NB4 (cell line): ENCODE measurements around the gene IL17RC.
"Not testable (repeated sequence)": the region's sequence is repeated elsewhere in the genome, so short reads cannot be mapped to it uniquely, and the experiment has no call there.

ENCODE experiments used
- DNase-seq: peaks from one replicate; pipeline ENCODE4 v3.0.0; 2010; ENCODE audit warnings: low read depth
- H3K4me3 ChIP-seq: one replicate; pipeline ENCODE4 v1.5.1; 2011; ENCODE audit warnings: mild to moderate bottlenecking, low read depth, low read length, moderate library complexity
- CTCF ChIP-seq: IDR thresholded peaks from one replicate; pipeline ENCODE4 v1.5.1; 2012; ENCODE audit warnings: low read depth, low read length
- MAX ChIP-seq: IDR thresholded peaks from 2 replicates; pipeline ENCODE4 v1.6.1; 2011; ENCODE audit warnings: low read depth, low read length
- MYC ChIP-seq: IDR thresholded peaks from 2 replicates; pipeline ENCODE4 v1.6.1; 2011; ENCODE audit warnings: low read depth, low read length
- POLR2A ChIP-seq: IDR thresholded peaks from 2 replicates; pipeline ENCODE4 v1.6.1; 2011; ENCODE audit warnings: mild to moderate bottlenecking; ENCODE audit not compliant: insufficient read length; ENCODE audit errors: extremely low read depth

Gene IL17RC

GRCh38 chr3:9937486-9938238 is 20.8 kb downstream of the IL17RC start:
- TF ChIP-seq MAX (no peak), POLR2A (no peak), MYC (no peak), CTCF (no peak)
- no peak overlapping the region for H3K4me3 ChIP-seq
- DNase-seq: no peak

GRCh38 chr3:9938966-9939365 is 22.1 kb downstream of the IL17RC start:
- TF ChIP-seq MAX: no peak
- no peak for TF ChIP-seq MYC
- TF ChIP-seq POLR2A: no peak
- TF ChIP-seq CTCF: no peak
- H3K4me3 ChIP-seq: no peak overlapping the region
- DNase-seq: no peak

GRCh38 chr3:9939906-9940305 is 23.0 kb downstream of the IL17RC start:
- not testable (repeated sequence) for DNase-seq

GRCh38 chr3:9940746-9941145 is 23.8 kb downstream of the IL17RC start:
- TF ChIP-seq MYC: no peak
- no peak for TF ChIP-seq MAX
- TF ChIP-seq CTCF: no peak
- no peak for TF ChIP-seq POLR2A
- no peak for DNase-seq
- H3K4me3 ChIP-seq: no peak overlapping the region

More at GRCh38 chr3:9939906-9940305, 23.0 kb downstream of the IL17RC start:
- not testable (repeated sequence) for H3K4me3 ChIP-seq

DNA sequence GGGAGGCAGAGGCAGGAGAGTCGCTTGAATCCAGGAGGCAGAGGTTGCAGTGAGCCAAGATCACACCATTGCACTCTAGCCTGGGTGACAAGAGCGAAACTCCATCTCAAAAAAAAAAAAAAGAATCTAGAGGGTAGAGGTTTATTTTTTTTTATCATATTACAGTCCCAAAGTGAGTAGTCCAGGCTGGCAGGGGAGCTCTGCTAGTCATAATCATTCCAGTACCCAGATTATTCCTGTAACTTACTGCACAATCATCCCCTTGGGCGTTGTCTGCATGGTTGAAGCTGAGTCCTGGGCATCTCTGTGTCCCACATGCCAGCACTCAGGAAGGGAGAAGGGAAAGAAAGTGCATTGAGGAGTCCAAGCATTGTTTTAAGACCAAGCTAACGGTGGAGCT is 25.3 kb downstream of the IL17RC start:
- TF ChIP-seq POLR2A: no peak
- H3K4me3 ChIP-seq: no peak overlapping the region
- DNase-seq: no peak

DNA sequence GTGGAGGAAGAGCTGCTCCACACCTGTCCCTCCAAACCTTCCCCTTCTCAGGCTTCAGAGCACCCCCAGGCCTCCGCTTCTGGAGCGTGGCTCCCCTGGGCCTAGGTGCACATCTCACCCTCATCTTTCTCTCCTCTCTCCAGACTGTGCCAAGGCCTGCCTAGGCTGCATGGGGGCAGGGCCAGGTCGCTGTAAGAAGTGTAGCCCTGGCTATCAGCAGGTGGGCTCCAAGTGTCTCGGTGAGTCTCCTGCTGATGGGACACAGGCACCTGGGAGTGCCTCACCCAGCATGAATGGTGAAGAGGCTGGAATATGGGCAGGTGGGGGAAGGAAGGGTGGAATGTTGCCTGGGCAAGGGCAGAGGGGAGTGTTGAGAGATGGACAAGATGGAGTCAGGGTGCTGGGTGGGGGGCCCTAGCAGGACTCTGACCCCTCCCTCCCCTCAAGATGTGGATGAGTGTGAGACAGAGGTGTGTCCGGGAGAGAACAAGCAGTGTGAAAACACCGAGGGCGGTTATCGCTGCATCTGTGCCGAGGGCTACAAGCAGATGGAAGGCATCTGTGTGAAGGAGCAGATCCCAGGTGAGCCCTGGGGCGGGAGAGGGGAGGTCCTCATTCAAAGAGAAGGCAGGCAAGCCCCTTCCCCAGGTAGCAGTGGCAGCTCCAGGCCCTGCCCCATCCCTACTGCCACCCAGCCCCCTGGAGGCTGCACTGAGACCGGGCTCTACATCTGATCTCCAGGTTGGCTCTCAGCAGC is 26.2 kb downstream of the IL17RC start:
- TF ChIP-seq MYC: no peak
- H3K4me3 ChIP-seq: no peak overlapping the region
- DNase-seq: no peak

- TF ChIP-seq CTCF: no peak
- TF ChIP-seq POLR2A: no peak
- no peak for TF ChIP-seq MYC
- no peak for TF ChIP-seq MAX
- no peak overlapping the region for H3K4me3 ChIP-seq
- no peak for DNase-seq
Observed at GRCh38 chr3:9944271-9944670, 27.4 kb downstream of the IL17RC start.
